HCT116 (cell line): ENCODE results near the gene ARHGEF17. TPM values are rescaled to one million over a fixed set of nuclear protein-coding genes. Genes with fewer than 3 reads are reported as not detected.

Source experiments
- ATAC-seq: fragments of 200-7000 bp; cut with Tn5 transposase; 2 replicates; pipeline ENCODE4 v1.9.1; 2020; ENCODE audit warnings: mild to moderate bottlenecking, moderate library complexity
- BruUV-seq: library from RNA; stranded (reverse); fragments of 400-500 nt; replicated peaks from 2 replicates; lab custom pipeline; 2021; lab: Mats Ljungman, UMichigan
- CTCF ChIA-PET: fragments of 300-600 bp; sonication (Branson Sonifier 250); formaldehyde crosslinking; loops from one replicate; lab custom pipeline; 2021; ENCODE audit warnings: antibody characterized with exemption; lab: Charles Lee
- POLR2A ChIA-PET: fragments of 300-600, 350-600 bp; sonication (Branson Sonifier 250); formaldehyde crosslinking; loops from one replicate; lab custom pipeline; 2021; ENCODE audit warnings: antibody characterized with exemption; lab: Charles Lee
- RAD21 ChIA-PET, 2 experiments: fragments of 300-600 bp; sonication (Branson Sonifier 250); formaldehyde crosslinking; loops; one replicate each; lab custom pipeline; 2023; ENCODE audit warnings: low total read pairs in 2 of 2; ENCODE audit not compliant: uncharacterized antibody in 2 of 2, unreplicated experiment in 2 of 2, low non-redundant PET in 1 of 2; lab: Charles Lee
- DNase-seq: peaks from one replicate; pipeline ENCODE4 v3.0.0-alpha.2; 2010; ENCODE audit warnings: low read depth, low spot score
- H2AFZ ChIP-seq: fragments of 200-600 bp; shearing (Covaris generic), sonication (generic); 2 replicates; pipeline ENCODE4 v1.6.1; 2017; ENCODE audit warnings: low read depth, mixed run types, mixed read lengths, antibody characterized with exemption, low read length; ENCODE audit not compliant: poor library complexity, severe bottlenecking
- H3K27ac ChIP-seq: 2 replicates; pipeline ENCODE4 v1.5.1; 2012; ENCODE audit warnings: low read depth, low read length
- H3K27me3 ChIP-seq: fragments of 200-600 bp; sonication (generic); 2 replicates; pipeline ENCODE4 v1.6.1; 2016; ENCODE audit warnings: mixed run types, low read length, mixed read lengths; ENCODE audit not compliant: insufficient read depth
- H3K36me3 ChIP-seq, 2 experiments: fragments of 200-500 bp in 1 of 2; fragments of 200-600 bp in 1 of 2; sonication (Bioruptor generic) in 1 of 2; sonication (generic) in 1 of 2; 2 replicates each; pipeline versions ENCODE4 v1.5.1 to v1.6.1; 2014 to 2016; ENCODE audit warnings: low read length in 2 of 2, inconsistent platforms in 1 of 2, mixed read lengths in 1 of 2, mixed run types in 1 of 2; ENCODE audit not compliant: insufficient read depth in 2 of 2, control insufficient read depth in 1 of 2
- H3K4me1 ChIP-seq, 2 experiments: fragments of 200-600 bp in 1 of 2; sonication (generic) in 1 of 2; 2 replicates each; pipeline versions ENCODE4 v1.5.1 to v1.6.1; 2012 to 2017; ENCODE audit warnings: low read length in 2 of 2, inconsistent platforms in 1 of 2, mild to moderate bottlenecking in 1 of 2, mixed read lengths in 1 of 2, mixed run types in 1 of 2, moderate library complexity in 1 of 2; ENCODE audit not compliant: insufficient read depth in 2 of 2, control insufficient read depth in 1 of 2
- H3K4me2 ChIP-seq: fragments of 200-600 bp; sonication (generic); 2 replicates; pipeline ENCODE4 v1.6.1; 2017; ENCODE audit warnings: mixed run types, low read length, mixed read lengths
- H3K4me3 ChIP-seq, 2 experiments: fragments of 200-600 bp in 1 of 2; sonication (generic) in 1 of 2; replicated peaks in 1 of 2; 2 replicates each; pipeline ENCODE4 v1.5.1; 2011 to 2016; ENCODE audit warnings: low read length in 2 of 2, control low read depth in 1 of 2, low read depth in 1 of 2, mild to moderate bottlenecking in 1 of 2, mixed read lengths in 1 of 2, mixed run types in 1 of 2
- H3K79me2 ChIP-seq: fragments of 200-600 bp; sonication (generic); 2 replicates; pipeline ENCODE4 v1.6.1; 2017; ENCODE audit warnings: mild to moderate bottlenecking, mixed run types, low read length, moderate library complexity, mixed read lengths; ENCODE audit not compliant: insufficient read depth
- H3K9ac ChIP-seq: fragments of 200-600 bp; sonication (generic); 2 replicates; pipeline ENCODE4 v1.6.1; 2016; ENCODE audit warnings: low read length, mixed read lengths
- H3K9me2 ChIP-seq: fragments of 200-600 bp; sonication (generic), shearing (Covaris generic); 2 replicates; pipeline ENCODE4 v1.6.1; 2017; ENCODE audit warnings: mixed run types, mild to moderate bottlenecking, moderate library complexity; ENCODE audit not compliant: insufficient read depth
- H3K9me3 ChIP-seq, 2 experiments: fragments of 200-500 bp in 1 of 2; fragments of 200-600 bp in 1 of 2; sonication (Bioruptor generic) in 1 of 2; sonication (generic) in 1 of 2; 2 replicates each; pipeline ENCODE4 v1.6.1; 2014 to 2017; ENCODE audit warnings: low read length in 2 of 2, mixed read lengths in 2 of 2, inconsistent platforms in 1 of 2, low read depth in 1 of 2, mild to moderate bottlenecking in 1 of 2, mixed run types in 1 of 2, moderate library complexity in 1 of 2; ENCODE audit not compliant: control insufficient read depth in 1 of 2, insufficient read depth in 1 of 2
- H4K20me1 ChIP-seq: fragments of 200-600 bp; sonication (generic), shearing (Covaris generic); 2 replicates; pipeline ENCODE4 v1.6.1; 2017; ENCODE audit warnings: mixed run types, mild to moderate bottlenecking, moderate library complexity; ENCODE audit not compliant: insufficient read depth
- CTCF ChIP-seq, 3 experiments: fragments of 200-600 bp in 1 of 3; sonication (generic) in 1 of 3; IDR thresholded peaks in 2 of 3; conservative IDR thresholded peaks in 1 of 3; 2 replicates each; pipeline ENCODE4 v1.5.1; 2012 to 2017; ENCODE audit warnings: low read depth in 2 of 3, low read length in 2 of 3, antibody characterized with exemption in 1 of 3, borderline replicate concordance in 1 of 3, control low read depth in 1 of 3, mild to moderate bottlenecking in 1 of 3, mixed read lengths in 1 of 3, mixed run types in 1 of 3, moderate library complexity in 1 of 3; ENCODE audit not compliant: insufficient read depth in 1 of 3
- EZH2 ChIP-seq: fragments of 200-600 bp; sonication (generic); IDR thresholded peaks from 2 replicates; pipeline ENCODE4 v1.6.1; 2017; ENCODE audit warnings: antibody characterized with exemption, mixed run types
- FOSL1 ChIP-seq: IDR thresholded peaks from 2 replicates; pipeline ENCODE4 v1.6.1; 2012; ENCODE audit warnings: low read depth
- JUND ChIP-seq: IDR thresholded peaks from 2 replicates; pipeline ENCODE4 v1.6.1; 2012
- POLR2A ChIP-seq: IDR thresholded peaks from 2 replicates; pipeline ENCODE4 v1.7.0; 2011; ENCODE audit warnings: borderline replicate concordance; ENCODE audit not compliant: insufficient read depth, insufficient read length; ENCODE audit errors: extremely low read depth
- POLR2AphosphoS5 ChIP-seq: IDR thresholded peaks from 2 replicates; pipeline ENCODE4 v1.6.1; 2011; ENCODE audit warnings: mild to moderate bottlenecking, low read depth, low read length, moderate library complexity
- REST ChIP-seq: IDR thresholded peaks from 2 replicates; pipeline ENCODE4 v1.6.1; 2012; ENCODE audit warnings: low read depth
- SIN3A ChIP-seq: IDR thresholded peaks from 2 replicates; pipeline ENCODE4 v1.6.1; 2012; ENCODE audit warnings: low read depth
- SP1 ChIP-seq: IDR thresholded peaks from 2 replicates; pipeline ENCODE4 v1.6.1; 2012; ENCODE audit warnings: low read depth
- TCF7L2 ChIP-seq: IDR thresholded peaks from 2 replicates; pipeline ENCODE4 v1.7.0; 2011; ENCODE audit warnings: borderline replicate concordance, inconsistent platforms; ENCODE audit not compliant: insufficient read depth, insufficient read length; ENCODE audit errors: extremely low read depth
- YY1 ChIP-seq: IDR thresholded peaks from 2 replicates; pipeline ENCODE4 v1.6.1; 2011; ENCODE audit warnings: low read length, low read depth, moderate library complexity, mild to moderate bottlenecking; ENCODE audit not compliant: insufficient replicate concordance; ENCODE audit errors: extremely low read depth
- ZFX ChIP-seq: fragments of 450-650 bp; IDR thresholded peaks from 2 replicates; pipeline ENCODE4 v1.6.1; 2017
- intact Hi-C: fragments of 100-400 bp; cut with micrococcal nuclease; formaldehyde crosslinking; loops from 2 replicates; pipeline ENCODE4 v1.10.0; 2022
- total RNA-seq: library from RNA; stranded (reverse); gene quantifications from one replicate; pipeline ENCODE4 v1.2.1, GENCODE V29; 2021; ENCODE audit not compliant: unreplicated experiment

The ARHGEF17 gene
- total RNA-seq, 1 experiment from 2014 or later, result 18.2 TPM

GRCh38 chr11:73263640-73264039 lies 44.4 kb upstream of the ARHGEF17 start:
- POLR2A ChIA-PET, result no interaction called here
- no peak for TF ChIP-seq SP1
- no peak for TF ChIP-seq JUND
- no peak for TF ChIP-seq SIN3A
- TF ChIP-seq CTCF (IDR thresholded peaks at IDR 0.05 in 2 of 3, conservative IDR thresholded peaks at IDR 0.05 in 1 of 3; ENCODE audit: borderline replicate concordance in 1 of 3, insufficient read depth in 1 of 3, low read depth in 2 of 3, low read length in 2 of 3), result no peak
- TF ChIP-seq ZFX, result no peak
- TF ChIP-seq, all 23 proteins: peak for 0
- H3K4me2 ChIP-seq, result peak overlapping the region; percentile 80
- intact Hi-C loops, result no loop called here
- no peaks in the 10 kb centered on the region for H4K20me1 ChIP-seq
- RAD21 ChIA-PET, result no interaction called here
- H3K27ac ChIP-seq, result no peak overlapping the region
- no peaks in the 10 kb centered on the region for H3K79me2 ChIP-seq
- no peaks in the 10 kb centered on the region for H3K9me3 ChIP-seq
- BruUV-seq, result no TSS peak
- H2AFZ ChIP-seq, result no peak overlapping the region
- peaks cover 0 to 10% of the 10 kb centered on the region in 2 experiments; a peak in 1 of 4 replicates for H3K4me1 ChIP-seq
- H3K9ac ChIP-seq, result no peak overlapping the region
- H3K27me3 ChIP-seq, result peaks cover 5% of the 10 kb centered on the region; the same call in 1 of the 2 replicates
- ATAC-seq (no peak), DNase-seq (no peak)
- CTCF ChIA-PET, result no interaction called here
- H3K9me2 ChIP-seq, result no peaks in the 10 kb centered on the region
- H3K36me3 ChIP-seq, result no peaks in the 10 kb centered on the region
- H3K4me3 ChIP-seq, result no peak overlapping the region

- H3K9ac ChIP-seq, result no peak overlapping the region
- no peaks in the 10 kb centered on the region for H3K9me2 ChIP-seq
- no TSS peak for BruUV-seq
- CTCF ChIA-PET, result no interaction called here
- TF ChIP-seq REST (no peak), EZH2 (no peak), ZFX (no peak), POLR2A (no peak), POLR2AphosphoS5 (no peak), YY1 (no peak), TCF7L2 (no peak), FOSL1 (no peak)
- no peak overlapping the region; the same call in 1 of the 2 replicates for H3K4me2 ChIP-seq
- peaks cover 2 to 10% of the 10 kb centered on the region in 2 experiments; a peak in 2 of 4 replicates for H3K4me1 ChIP-seq
- H3K79me2 ChIP-seq, result no peaks in the 10 kb centered on the region
- peaks cover 5% of the 10 kb centered on the region; the same call in 1 of the 2 replicates for H3K27me3 ChIP-seq
- POLR2A ChIA-PET, result no interaction called here
- H4K20me1 ChIP-seq, result no peaks in the 10 kb centered on the region
- no peak overlapping the region for H3K27ac ChIP-seq
- H3K36me3 ChIP-seq, result no peaks in the 10 kb centered on the region
- intact Hi-C loops, result no loop called here
- ATAC-seq, result no peak
- RAD21 ChIA-PET, result no interaction called here
- no peak for DNase-seq
- no peak overlapping the region for H3K4me3 ChIP-seq
- H2AFZ ChIP-seq, result no peak overlapping the region
- no peaks in the 10 kb centered on the region for H3K9me3 ChIP-seq
Observed at GRCh38 chr11:73265278-73265810, 42.7 kb upstream of the ARHGEF17 start.
